GM12878 (cell line): ENCODE results near the gene HPSE. TPM values are rescaled to one million over a fixed set of nuclear protein-coding genes. Genes with fewer than 3 reads are reported as not detected.

ENCODE experiments used
- ATAC-seq: fragments of 200-7000 bp; cut with Tn5 transposase; 3 replicates; pipeline ENCODE4 v1.9.1; 2020; ENCODE audit warnings: mild to moderate bottlenecking, moderate library complexity
- BruUV-seq: library from RNA; stranded (reverse); fragments of 400-500 nt; replicated peaks from 2 replicates; lab custom pipeline; 2021; lab: Mats Ljungman, UMichigan
- CTCF ChIA-PET: fragments of 300-600 bp; sonication (Branson Sonifier 250); formaldehyde crosslinking; extraction: SDS; loops from one replicate; lab custom pipeline; 2021; ENCODE audit warnings: inconsistent platforms; lab: Yijun Ruan, JAX
- POLR2A ChIA-PET: fragments of 350-600 bp; formaldehyde crosslinking; extraction: SDS; loops from one replicate; lab custom pipeline; 2021; ENCODE audit warnings: inconsistent platforms; lab: Charles Lee
- RAD21 ChIA-PET: fragments of 300-600 bp; sonication (Branson Sonifier 250); formaldehyde crosslinking; loops from one replicate; lab custom pipeline; 2023; ENCODE audit warnings: antibody characterized with exemption; ENCODE audit not compliant: unreplicated experiment; lab: Charles Lee
- SMC1A ChIA-PET: fragments of 300-600 bp; sonication (Branson Sonifier 250); formaldehyde crosslinking; loops from one replicate; lab custom pipeline; 2023; ENCODE audit not compliant: unreplicated experiment, uncharacterized antibody; lab: Charles Lee
- DNase-seq: peaks from one replicate; pipeline ENCODE4 v3.0.0-alpha.2; 2011; ENCODE audit warnings: low read depth, low spot score
- FAIRE-seq: peaks from 3 replicates; lab custom pipeline; 2011; peaks lifted over from hg19 to GRCh38; lab: Jason Lieb, UNC
- H2AFZ ChIP-seq: 2 replicates; pipeline ENCODE4 v1.6.0; 2011; ENCODE audit warnings: low read depth, low read length, control low read depth; ENCODE audit not compliant: control insufficient read depth
- H3K27ac ChIP-seq: 2 replicates; pipeline ENCODE4 v1.5.1; 2011; ENCODE audit warnings: control low read depth; ENCODE audit not compliant: control insufficient read depth, insufficient read depth
- H3K27me3 ChIP-seq, 2 experiments: replicated peaks in 1 of 2; 2 replicates each; pipeline versions ENCODE4 v1.6.0 to v1.6.1; 2011; ENCODE audit warnings: low read length in 1 of 2; ENCODE audit not compliant: control insufficient read depth in 2 of 2, insufficient read depth in 2 of 2
- H3K36me3 ChIP-seq, 2 experiments: 2 replicates each; pipeline ENCODE4 v1.5.1; 2011; ENCODE audit warnings: low read length in 1 of 2; ENCODE audit not compliant: control insufficient read depth in 2 of 2, insufficient read depth in 2 of 2
- H3K4me1 ChIP-seq: 2 replicates; pipeline ENCODE4 v1.6.1; 2011; ENCODE audit warnings: mild to moderate bottlenecking, low read length, moderate library complexity, mixed read lengths; ENCODE audit not compliant: control insufficient read depth, insufficient read depth
- H3K4me2 ChIP-seq: 2 replicates; pipeline ENCODE4 v1.6.0; 2011; ENCODE audit warnings: control low read depth; ENCODE audit not compliant: control insufficient read depth, insufficient read depth
- H3K4me3 ChIP-seq: fragments of 200-600 bp; sonication (generic); 2 replicates; pipeline ENCODE4 v1.5.1; 2016
- H3K79me2 ChIP-seq: 2 replicates; pipeline ENCODE4 v1.6.0; 2011; ENCODE audit warnings: low read length; ENCODE audit not compliant: control insufficient read depth, insufficient read depth
- H3K9ac ChIP-seq: 2 replicates; pipeline ENCODE4 v1.8.0; 2011; ENCODE audit warnings: low read length, control low read depth, mixed read lengths; ENCODE audit not compliant: control insufficient read depth, insufficient read depth
- H3K9me3 ChIP-seq: replicated peaks from 3 replicates; pipeline ENCODE4 v1.5.1; 2011; ENCODE audit warnings: mild to moderate bottlenecking, low read length; ENCODE audit not compliant: control insufficient read depth, insufficient read depth
- H4K20me1 ChIP-seq: 2 replicates; pipeline ENCODE4 v1.6.0; 2011; ENCODE audit not compliant: control insufficient read depth, insufficient read depth
- ATF7 ChIP-seq: fragments of 450-650 bp; IDR thresholded peaks from 2 replicates; pipeline ENCODE4 v1.6.1; 2016; ENCODE audit warnings: low read depth, mild to moderate bottlenecking
- BCL11A ChIP-seq: IDR thresholded peaks from 2 replicates; pipeline ENCODE4 v1.6.1; 2011; ENCODE audit warnings: low read depth, low read length
- EP300 ChIP-seq, 2 experiments: fragments of 150-350 bp in 1 of 2; IDR thresholded peaks; 2 replicates each; pipeline ENCODE4 v1.6.1; 2011 to 2012; ENCODE audit warnings: low read depth in 2 of 2, low read length in 2 of 2, borderline replicate concordance in 1 of 2, improper control_type of control experiment in 1 of 2, inconsistent platforms in 1 of 2; ENCODE audit not compliant: control insufficient read depth in 1 of 2
- JUNB ChIP-seq: IDR thresholded peaks from 2 replicates; pipeline ENCODE4 v1.6.1; 2016; ENCODE audit warnings: antibody characterized with exemption, mild to moderate bottlenecking
- NFYB ChIP-seq: IDR thresholded peaks from 2 replicates; pipeline ENCODE4 v1.6.1; 2011; ENCODE audit warnings: low read depth, mild to moderate bottlenecking, low read length, improper control_type of control experiment, moderate library complexity; ENCODE audit not compliant: insufficient read depth
- NRF1 ChIP-seq: conservative IDR thresholded peaks from 2 replicates; pipeline ENCODE4 v1.6.1; 2011; ENCODE audit warnings: mild to moderate bottlenecking, low read depth, low read length, improper control_type of control experiment
- RUNX3 ChIP-seq: IDR thresholded peaks from 2 replicates; pipeline ENCODE4 v1.6.1; 2012; ENCODE audit warnings: low read length, inconsistent platforms
- WGBS: methylation state at CpG from one replicate; pipeline ENCODE4 v1.1.6; 2016; ENCODE audit warnings: low lambda C conversion rate; ENCODE audit not compliant: insufficient replicate concordance, insufficient coverage; ENCODE audit errors: missing lambda C conversion rate; 5-methylcytosine and 5-hydroxymethylcytosine counted together
- in situ Hi-C: fragments of 300-500 bp; cut with MboI; formaldehyde crosslinking; loops from 9 replicates; pipeline ENCODE4 v1.14.3; 2018; ENCODE audit warnings: mixed read lengths
- intact Hi-C: fragments of 100-400 bp; cut with micrococcal nuclease; formaldehyde crosslinking; loops from one replicate; pipeline ENCODE4 v1.14.2; 2022; ENCODE audit not compliant: unreplicated experiment
- polyA plus RNA-seq, 11 experiments: library from polyadenylated mRNA; depleted of rRNA in 4 of 11; unstranded in 6 of 11; stranded (reverse) in 5 of 11; fragments of >200 nt; fragmentation: Nextera tagmentation in 4 of 11; fragmentation: Illumina TruSeq in 1 of 11; extraction: Ambion mirVana in 4 of 11; extraction: Trizol in 1 of 11; gene quantifications; 1 replicate in 1 of 11; 2 replicates in 10 of 11; pipeline versions ENCODE4 v1.2.1 to v1.2.3, GENCODE V29; 2011 to 2016; ENCODE audit warnings: inconsistent platforms in 2 of 11, missing spikeins in 2 of 11, low read depth in 1 of 11
- total RNA-seq, 4 experiments: library from RNA; depleted of rRNA in 3 of 4; stranded (reverse); fragments of >200 nt in 3 of 4; fragmentation: Illumina TruSeq in 1 of 4; extraction: Trizol in 1 of 4; gene quantifications; 2 replicates each; pipeline versions ENCODE4 v1.2.1 to v1.2.3, GENCODE V29; 2013 to 2021
- TF ChIP-seq, protein P1 (sequence below): IDR thresholded peaks from 2 replicates; pipeline ENCODE4 v1.6.1; 2012; ENCODE audit warnings: low read length, inconsistent platforms

The HPSE gene
- total and polyA plus RNA-seq, 10 of the 15 experiments (the other 5 are each of a cell fraction or from before 2014, with no cell fraction given), result 0.16 to 0.89 (median 0.58) TPM

DNA sequence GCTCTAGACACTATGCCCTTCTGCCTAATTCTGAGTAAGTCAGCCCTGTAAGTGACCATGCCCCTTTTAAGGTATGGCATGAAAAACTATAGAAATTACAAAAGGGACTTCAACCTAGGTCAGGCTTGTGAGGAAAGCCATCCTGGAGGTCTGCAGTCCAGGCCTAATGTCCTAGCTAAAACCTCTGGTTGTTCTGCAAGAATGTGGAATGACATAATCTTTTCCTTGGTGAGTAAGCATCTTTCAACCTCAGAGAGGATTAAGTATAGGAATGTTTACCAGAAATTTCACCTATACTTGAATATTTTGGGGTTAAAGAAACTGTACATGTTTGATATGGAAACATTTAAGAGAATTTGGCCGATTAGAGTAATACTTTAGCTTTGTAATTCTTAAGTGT lies 23.8 kb upstream of the HPSE start (continued):
- TF ChIP-seq NFYB (no peak), EP300 (IDR thresholded peaks at IDR 0.05; ENCODE audit: borderline replicate concordance in 1 of 2, control insufficient read depth in 1 of 2, low read depth in 2 of 2, low read length in 2 of 2) (no peak)

DNA sequence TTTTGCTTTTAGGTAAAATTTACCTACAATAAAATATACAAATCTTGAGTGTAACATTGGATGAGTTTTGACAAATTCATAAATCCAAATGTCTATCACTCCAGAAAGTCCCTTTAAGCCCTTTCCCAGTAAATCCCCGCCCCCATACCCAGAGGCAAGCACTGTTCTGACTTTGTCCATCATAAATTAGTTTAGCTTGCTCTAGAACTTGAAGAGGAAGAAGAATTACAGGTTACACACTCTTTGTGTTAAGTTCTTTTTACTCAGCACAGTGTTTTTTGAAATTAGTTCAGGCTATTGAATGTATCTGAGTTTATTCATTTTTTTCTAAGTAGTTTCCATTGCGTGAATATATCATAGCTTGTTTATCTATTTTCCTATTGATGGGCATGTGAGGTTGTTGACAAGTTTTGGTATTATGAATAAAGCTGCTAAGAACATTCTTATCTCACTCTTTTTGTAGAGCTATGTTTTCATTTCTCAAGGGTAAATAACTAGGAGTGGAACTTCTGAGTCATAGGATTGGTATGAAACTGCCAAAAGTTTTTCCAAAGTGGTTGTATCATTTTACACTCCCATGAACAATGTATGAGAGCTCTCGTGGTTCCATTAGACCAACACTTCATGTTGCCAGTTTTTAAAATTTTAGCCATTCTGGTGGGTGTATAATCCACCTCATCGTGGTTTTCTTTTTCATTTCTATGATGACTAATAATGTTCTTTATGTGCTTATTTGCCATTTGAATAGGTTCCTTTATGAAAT lies 22.4 kb upstream of the HPSE start:
- H3K4me2 ChIP-seq, result no peak overlapping the region
- no peaks in the 10 kb centered on the region for H3K27me3 ChIP-seq
- no peak overlapping the region for H2AFZ ChIP-seq
- ATAC-seq (peak; percentile 89), FAIRE-seq (peak; percentile 87), DNase-seq (no peak)
- no peak overlapping the region for H3K9ac ChIP-seq
- ChIA-PET POLR2A (no interaction called here), SMC1A (interaction anchor here (0.6 to 1.5 kb wide), 4 partner anchors 9 to 25 kb away, joined by 3 to 4 read pairs (median 3); no protein-coding TSS in a partner anchor), RAD21 (interaction anchor here (0.7 kb wide), 1 partner anchor 458 kb away, joined by 3 read pairs; no protein-coding TSS in a partner anchor), CTCF (interaction anchor here (0.7 to 1.0 kb wide), 3 partner anchors 9 to 152 kb away, joined by 3 to 4 read pairs (median 3); no protein-coding TSS in a partner anchor)
- whole genome bisulfite sequencing, result 32% methylated on average over 4 of the region's 4 CpGs
- no peaks in the 10 kb centered on the region for H4K20me1 ChIP-seq
- H3K4me3 ChIP-seq, result no peak overlapping the region
- no TSS peak for BruUV-seq
- H3K4me1 ChIP-seq, result no peaks in the 10 kb centered on the region
- TF ChIP-seq ATF7 (peak; percentile 27; the same call in 1 of the 2 replicates), JUNB (peak; percentile 68), NRF1 (no peak), BCL11A (0 out of 2 replicates have a peak, but pooled peaks have one; percentile 21), RUNX3 (peak; percentile 43; the same call in 1 of the 2 replicates)
- TF ChIP-seq, protein P1, sequence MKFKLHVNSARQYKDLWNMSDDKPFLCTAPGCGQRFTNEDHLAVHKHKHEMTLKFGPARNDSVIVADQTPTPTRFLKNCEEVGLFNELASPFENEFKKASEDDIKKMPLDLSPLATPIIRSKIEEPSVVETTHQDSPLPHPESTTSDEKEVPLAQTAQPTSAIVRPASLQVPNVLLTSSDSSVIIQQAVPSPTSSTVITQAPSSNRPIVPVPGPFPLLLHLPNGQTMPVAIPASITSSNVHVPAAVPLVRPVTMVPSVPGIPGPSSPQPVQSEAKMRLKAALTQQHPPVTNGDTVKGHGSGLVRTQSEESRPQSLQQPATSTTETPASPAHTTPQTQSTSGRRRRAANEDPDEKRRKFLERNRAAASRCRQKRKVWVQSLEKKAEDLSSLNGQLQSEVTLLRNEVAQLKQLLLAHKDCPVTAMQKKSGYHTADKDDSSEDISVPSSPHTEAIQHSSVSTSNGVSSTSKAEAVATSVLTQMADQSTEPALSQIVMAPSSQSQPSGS, result 0 out of 2 replicates have a peak, but pooled peaks have one; percentile 22
- H3K79me2 ChIP-seq, result no peaks in the 10 kb centered on the region
- H3K9me3 ChIP-seq, result no peaks in the 10 kb centered on the region
- no peak overlapping the region for H3K27ac ChIP-seq
- intact Hi-C loops (no loop called here), in situ Hi-C loops (no loop called here)
- no peaks in the 10 kb centered on the region for H3K36me3 ChIP-seq
